ENCODE measurements around the gene RNF5. TPM values are rescaled to one million over a fixed set of nuclear protein-coding genes. Genes with fewer than 3 reads are reported as not detected.

Gene RNF5
- total and polyA plus RNA-seq, 9 of the 15 experiments (the other 6 are each of a cell fraction or from before 2014, with no cell fraction given): 62.2 to 245 (median 129) TPM

DNA sequence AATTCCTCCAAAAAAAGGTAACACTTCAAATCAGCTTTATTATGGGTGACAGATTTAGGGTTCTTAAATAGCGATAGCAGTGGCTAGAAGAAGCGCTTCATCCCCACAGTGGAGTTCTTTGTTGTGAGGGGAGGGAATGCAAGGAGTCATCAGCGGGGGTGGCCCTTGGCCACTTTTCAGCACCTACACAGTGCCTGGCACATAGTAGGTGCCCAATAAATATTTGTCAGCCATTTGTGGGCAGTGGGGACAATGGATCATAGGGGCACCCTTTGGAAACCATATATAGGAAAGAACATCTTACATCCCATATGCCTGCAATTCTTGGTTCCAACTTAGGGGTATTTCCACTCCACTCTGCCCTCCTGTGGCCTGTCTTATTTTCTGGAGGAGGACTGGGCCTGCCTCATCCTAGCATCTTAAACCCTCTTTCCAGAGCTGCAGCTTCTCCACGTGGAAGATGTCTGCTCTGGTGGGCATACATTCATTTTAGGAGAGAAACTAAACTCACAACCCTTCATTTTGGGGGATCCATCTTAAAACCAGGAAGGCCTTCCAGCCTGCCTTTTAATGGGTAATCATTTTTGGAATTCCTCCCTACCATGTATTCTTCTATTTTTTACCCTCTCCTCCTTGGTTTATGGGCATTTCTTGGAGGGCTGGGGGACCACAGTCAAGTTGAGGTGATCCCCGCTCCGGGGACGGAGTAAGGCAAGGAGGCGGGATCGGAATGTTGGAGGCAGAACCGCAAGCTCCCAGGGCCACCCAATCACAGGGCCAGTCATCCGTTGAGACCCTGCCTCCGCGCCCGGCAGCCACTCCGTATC is 16.8 kb downstream of the RNF5 start (continued):
- TF ChIP-seq TBL1XR1 (IDR thresholded peaks at IDR 0.05; ENCODE audit: low read length in 2 of 2) (peak in 1 of 2 experiments; percentile 27; a peak in 1 of 4 replicates), ZFP36 (IDR thresholded peaks at IDR 0.05; ENCODE audit: low read depth, low read length, partially characterized antibody) (no peak), ZNF444 (CRISPR knock-in tag; IDR thresholded peaks at IDR 0.05) (no peak), STAT5A (IDR thresholded peaks at IDR 0.05; ENCODE audit: borderline replicate concordance, low read length) (no peak), ZNF24 (IDR thresholded peaks at IDR 0.05) (no peak), CHD2 (IDR thresholded peaks at IDR 0.05; ENCODE audit: low read depth, low read length) (no peak), NFATC3 (IDR thresholded peaks at IDR 0.05) (no peak), MYBL2 (IDR thresholded peaks at IDR 0.05; ENCODE audit: low read depth) (no peak), MYBL2 (CRISPR knock-in tag; IDR thresholded peaks at IDR 0.05; ENCODE audit: borderline replicate concordance) (no peak), ZNF174 (CRISPR knock-in tag; IDR thresholded peaks at IDR 0.05) (no peak), RAD51 (IDR thresholded peaks at IDR 0.05; ENCODE audit: borderline replicate concordance, low read depth) (0 out of 2 replicates have a peak, but pooled peaks have one; percentile 16), SIN3A (IDR thresholded peaks at IDR 0.05; ENCODE audit: borderline replicate concordance in 2 of 2, control insufficient read depth in 1 of 2, low read depth in 2 of 2, low read length in 2 of 2) (no peak), NCOA4 (IDR thresholded peaks at IDR 0.05; ENCODE audit: partially characterized antibody) (no peak), ILK (tag; IDR thresholded peaks at IDR 0.05; ENCODE audit: borderline replicate concordance, low read depth) (no peak), CBFB (CRISPR knock-in tag; IDR thresholded peaks at IDR 0.05) (no peak), ATF7 (IDR thresholded peaks at IDR 0.05) (no peak), HMG20B (CRISPR knock-in tag; IDR thresholded peaks at IDR 0.05) (no peak), POLR2A (conservative IDR thresholded peaks at IDR 0.05) (no peak; the same call in none of the 2 replicates), CBX3 (IDR thresholded peaks at IDR 0.05; ENCODE audit: borderline replicate concordance in 1 of 2, low read length in 2 of 2) (no peak)
- TF ChIP-seq, protein P1, sequence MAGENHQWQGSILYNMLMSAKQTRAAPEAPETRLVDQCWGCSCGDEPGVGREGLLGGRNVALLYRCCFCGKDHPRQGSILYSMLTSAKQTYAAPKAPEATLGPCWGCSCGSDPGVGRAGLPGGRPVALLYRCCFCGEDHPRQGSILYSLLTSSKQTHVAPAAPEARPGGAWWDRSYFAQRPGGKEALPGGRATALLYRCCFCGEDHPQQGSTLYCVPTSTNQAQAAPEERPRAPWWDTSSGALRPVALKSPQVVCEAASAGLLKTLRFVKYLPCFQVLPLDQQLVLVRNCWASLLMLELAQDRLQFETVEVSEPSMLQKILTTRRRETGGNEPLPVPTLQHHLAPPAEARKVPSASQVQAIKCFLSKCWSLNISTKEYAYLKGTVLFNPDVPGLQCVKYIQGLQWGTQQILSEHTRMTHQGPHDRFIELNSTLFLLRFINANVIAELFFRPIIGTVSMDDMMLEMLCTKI (IDR thresholded peaks at IDR 0.05; ENCODE audit: partially characterized antibody): no peak
- TF ChIP-seq, protein P2, sequence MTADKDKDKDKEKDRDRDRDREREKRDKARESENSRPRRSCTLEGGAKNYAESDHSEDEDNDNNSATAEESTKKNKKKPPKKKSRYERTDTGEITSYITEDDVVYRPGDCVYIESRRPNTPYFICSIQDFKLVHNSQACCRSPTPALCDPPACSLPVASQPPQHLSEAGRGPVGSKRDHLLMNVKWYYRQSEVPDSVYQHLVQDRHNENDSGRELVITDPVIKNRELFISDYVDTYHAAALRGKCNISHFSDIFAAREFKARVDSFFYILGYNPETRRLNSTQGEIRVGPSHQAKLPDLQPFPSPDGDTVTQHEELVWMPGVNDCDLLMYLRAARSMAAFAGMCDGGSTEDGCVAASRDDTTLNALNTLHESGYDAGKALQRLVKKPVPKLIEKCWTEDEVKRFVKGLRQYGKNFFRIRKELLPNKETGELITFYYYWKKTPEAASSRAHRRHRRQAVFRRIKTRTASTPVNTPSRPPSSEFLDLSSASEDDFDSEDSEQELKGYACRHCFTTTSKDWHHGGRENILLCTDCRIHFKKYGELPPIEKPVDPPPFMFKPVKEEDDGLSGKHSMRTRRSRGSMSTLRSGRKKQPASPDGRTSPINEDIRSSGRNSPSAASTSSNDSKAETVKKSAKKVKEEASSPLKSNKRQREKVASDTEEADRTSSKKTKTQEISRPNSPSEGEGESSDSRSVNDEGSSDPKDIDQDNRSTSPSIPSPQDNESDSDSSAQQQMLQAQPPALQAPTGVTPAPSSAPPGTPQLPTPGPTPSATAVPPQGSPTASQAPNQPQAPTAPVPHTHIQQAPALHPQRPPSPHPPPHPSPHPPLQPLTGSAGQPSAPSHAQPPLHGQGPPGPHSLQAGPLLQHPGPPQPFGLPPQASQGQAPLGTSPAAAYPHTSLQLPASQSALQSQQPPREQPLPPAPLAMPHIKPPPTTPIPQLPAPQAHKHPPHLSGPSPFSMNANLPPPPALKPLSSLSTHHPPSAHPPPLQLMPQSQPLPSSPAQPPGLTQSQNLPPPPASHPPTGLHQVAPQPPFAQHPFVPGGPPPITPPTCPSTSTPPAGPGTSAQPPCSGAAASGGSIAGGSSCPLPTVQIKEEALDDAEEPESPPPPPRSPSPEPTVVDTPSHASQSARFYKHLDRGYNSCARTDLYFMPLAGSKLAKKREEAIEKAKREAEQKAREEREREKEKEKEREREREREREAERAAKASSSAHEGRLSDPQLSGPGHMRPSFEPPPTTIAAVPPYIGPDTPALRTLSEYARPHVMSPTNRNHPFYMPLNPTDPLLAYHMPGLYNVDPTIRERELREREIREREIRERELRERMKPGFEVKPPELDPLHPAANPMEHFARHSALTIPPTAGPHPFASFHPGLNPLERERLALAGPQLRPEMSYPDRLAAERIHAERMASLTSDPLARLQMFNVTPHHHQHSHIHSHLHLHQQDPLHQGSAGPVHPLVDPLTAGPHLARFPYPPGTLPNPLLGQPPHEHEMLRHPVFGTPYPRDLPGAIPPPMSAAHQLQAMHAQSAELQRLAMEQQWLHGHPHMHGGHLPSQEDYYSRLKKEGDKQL (CRISPR knock-in tag; IDR thresholded peaks at IDR 0.05; ENCODE audit: borderline replicate concordance): no peak
- TF ChIP-seq, protein P3, sequence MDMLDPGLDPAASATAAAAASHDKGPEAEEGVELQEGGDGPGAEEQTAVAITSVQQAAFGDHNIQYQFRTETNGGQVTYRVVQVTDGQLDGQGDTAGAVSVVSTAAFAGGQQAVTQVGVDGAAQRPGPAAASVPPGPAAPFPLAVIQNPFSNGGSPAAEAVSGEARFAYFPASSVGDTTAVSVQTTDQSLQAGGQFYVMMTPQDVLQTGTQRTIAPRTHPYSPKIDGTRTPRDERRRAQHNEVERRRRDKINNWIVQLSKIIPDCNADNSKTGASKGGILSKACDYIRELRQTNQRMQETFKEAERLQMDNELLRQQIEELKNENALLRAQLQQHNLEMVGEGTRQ (CRISPR knock-in tag; IDR thresholded peaks at IDR 0.05): no peak

Measured in K562 (cell line).